ENCODE data around the gene GUCA2A. TPM values are rescaled to one million over a fixed set of nuclear protein-coding genes. Genes with fewer than 3 reads are reported as not detected.

The GUCA2A gene
- total RNA-seq: not detected

DNA sequence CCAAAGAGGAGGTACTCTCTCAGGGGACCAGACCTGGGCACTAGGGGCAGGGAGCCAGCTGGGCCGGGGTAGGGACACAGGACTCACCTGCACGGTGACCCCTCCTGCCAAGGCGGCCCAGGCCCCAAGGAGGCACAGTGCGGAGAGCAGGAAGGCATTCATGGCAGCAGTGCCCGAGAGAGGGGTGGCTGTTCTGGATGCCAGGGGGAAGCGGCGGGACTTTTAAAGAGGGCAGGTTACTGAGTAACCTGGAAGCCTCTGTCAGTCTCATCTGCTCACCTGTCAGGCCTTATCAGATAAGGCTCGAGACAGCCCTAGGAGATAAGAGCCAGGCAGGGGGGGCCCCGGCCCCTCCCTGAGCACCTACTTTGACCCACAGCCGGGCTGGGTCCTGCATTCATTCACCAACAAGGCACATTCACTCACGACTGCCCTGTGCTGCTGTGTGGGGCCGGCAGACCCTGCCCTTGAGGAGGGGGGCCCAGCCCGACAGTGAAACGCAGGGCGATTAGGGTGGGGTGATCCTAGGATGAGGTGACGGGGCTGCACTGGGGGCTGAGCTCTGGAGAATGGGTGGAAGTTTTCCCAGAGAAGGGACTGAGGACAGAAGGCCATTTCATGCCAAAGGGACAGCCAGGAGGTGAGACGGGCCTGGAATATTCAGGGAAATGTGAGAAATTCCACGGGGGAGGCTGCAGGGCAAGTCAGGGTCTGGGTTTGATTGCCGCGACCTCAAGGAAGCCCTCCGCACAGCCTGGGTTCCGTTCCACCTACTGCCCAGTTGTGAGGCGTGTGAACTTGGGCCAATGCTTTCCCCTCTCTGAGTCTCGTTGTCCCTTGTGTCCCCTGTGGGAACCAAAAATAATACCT lies at the start of gene GUCA2A:
TSS of gene GUCA2A (minus strand) at position 195 of the 870 bp plus-strand sequence. CDS start at position 162, 33 bp downstream.

GRCh38 chr1:42152907-42153600 lies 11.5 kb downstream of the GUCA2A start, which contains the start of gene GUCA2B:
GUCA2B (plus strand) TSS chr1:42153410; CDS start chr1:42153451, 41 bp downstream.

Other genes with a start within 250 kb of the GUCA2A start
- gene HIVEP3, start 245.8 kb downstream of the GUCA2A start, total RNA-seq: 36.6 TPM
- gene GUCA2B, start 11.3 kb downstream of the GUCA2A start, total RNA-seq: not detected
- 90.1 TPM for gene FOXJ3, start 170.5 kb upstream of the GUCA2A start, total RNA-seq
- gene RIMKLA, start 216.0 kb upstream of the GUCA2A start, total RNA-seq: 32.6 TPM